NCI-H1048 (cell line): Measurements from ENCODE around the gene AGPAT2.

Source experiments
- DNase-seq: peaks from one replicate; lab custom pipeline; 2025; lab: John Stamatoyannopoulos, UW

AGPAT2 gene

DNA sequence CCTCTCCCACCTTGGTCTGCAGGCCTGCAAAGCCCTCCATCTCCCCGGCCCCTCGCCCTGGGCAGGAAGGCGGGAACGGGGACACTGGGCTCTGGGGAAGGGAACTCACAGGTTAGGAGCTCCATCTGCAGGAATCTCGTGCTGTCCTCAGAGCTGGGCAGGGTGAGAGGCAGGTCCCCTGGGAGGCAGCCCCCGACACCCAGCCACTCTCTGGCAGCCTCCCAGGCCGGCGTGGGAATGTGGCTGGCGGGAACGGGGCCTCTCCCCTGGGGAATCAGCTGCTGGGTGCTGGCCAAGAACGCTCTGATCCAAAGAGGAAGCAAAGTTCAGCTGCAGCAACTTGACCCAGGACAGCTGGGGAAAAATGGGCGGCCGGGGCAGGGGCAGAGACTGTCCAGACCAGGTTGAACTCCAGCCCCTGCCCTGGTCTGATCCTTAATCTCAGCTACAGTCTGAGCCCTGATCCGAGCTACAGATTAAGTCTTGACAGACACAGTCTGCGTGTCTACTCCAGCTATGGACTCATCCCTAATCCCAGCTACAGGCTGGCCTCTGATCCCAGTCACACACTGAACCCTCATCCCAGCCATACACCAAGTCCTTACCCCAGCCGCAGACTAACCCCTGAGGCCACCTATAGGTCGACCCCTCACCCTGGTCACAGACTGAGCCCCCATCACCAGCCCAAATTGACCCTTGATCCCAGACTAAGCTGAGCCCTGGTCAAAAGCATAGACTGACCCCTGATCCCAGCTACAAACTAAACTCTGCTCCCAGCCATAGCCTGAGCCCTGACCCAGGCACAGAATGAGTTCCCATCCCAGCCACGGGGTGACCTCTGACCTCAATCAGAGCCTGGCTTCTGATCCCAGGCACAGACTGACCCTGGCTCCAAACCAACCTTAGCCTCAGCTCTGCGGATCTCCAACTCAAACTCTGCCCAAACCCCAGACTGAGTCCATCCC, 61.9 kb downstream of the AGPAT2 start:
- no peak for DNase-seq

DNA sequence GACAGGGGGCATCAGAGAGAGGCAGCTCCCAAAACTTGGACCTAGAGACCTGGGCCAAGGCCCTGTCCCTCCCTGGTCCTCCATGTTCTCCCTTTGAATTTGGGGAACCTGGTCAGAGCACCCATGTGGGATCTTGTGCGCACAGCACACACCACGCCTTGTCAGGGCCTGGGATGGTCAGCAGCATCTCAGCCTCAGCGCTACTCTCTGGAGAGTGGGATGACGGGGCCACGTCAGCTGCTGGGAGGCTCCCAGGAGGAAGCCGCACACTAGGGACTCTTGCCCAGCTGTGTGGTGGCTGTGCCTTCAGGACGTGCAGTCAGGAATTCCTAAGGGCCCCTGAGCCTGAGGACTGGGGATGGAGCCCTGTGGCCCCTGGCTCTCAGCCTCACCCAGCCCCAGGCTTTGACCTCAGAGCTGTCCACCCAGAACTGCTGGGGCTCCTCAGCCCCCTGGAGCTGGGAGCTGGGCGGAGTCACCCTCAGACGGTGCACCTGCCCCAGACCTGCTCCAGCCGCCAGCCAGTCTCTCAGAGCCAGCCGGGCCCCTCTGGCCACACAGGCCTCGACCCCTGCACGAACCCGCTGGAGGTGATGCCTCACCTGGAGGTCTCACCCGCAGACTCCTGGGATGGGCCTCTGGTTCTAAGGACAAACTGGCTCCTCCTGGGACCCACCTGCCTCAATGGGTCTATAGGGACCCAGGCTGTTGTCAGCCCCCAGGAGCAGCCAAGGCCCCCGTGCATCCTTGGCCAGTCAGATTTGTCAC, 62.9 kb downstream of the AGPAT2 start:
- no peak for DNase-seq

DNA sequence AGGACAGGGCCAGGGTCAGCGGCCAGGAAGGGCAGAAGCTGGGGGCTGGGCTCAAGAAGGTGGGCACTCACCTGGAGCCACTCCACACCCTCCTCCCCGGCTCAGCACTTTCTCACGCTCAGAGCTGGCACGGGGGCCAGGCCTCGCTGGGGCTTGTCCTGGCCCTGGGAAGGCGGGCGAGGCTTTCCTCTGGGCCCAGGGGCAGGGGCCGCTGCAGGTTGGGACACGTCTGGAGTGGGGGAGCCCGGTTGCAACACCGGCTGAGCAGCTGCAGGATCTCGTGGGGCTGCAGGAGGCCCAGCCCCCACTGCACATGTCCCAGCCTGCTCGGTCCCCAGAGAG, 63.4 kb downstream of the AGPAT2 start:
- DNase-seq = no peak
